Dedifferentiated amniotic fluid mesenchymal stem cell (primary cell): Measurements from ENCODE around the gene LRRIQ1.

Experiments used
- DNase-seq: peaks from one replicate; pipeline ENCODE4 v3.0.0-alpha.2; 2016; ENCODE audit errors: extremely low spot score

LRRIQ1 gene

DNA sequence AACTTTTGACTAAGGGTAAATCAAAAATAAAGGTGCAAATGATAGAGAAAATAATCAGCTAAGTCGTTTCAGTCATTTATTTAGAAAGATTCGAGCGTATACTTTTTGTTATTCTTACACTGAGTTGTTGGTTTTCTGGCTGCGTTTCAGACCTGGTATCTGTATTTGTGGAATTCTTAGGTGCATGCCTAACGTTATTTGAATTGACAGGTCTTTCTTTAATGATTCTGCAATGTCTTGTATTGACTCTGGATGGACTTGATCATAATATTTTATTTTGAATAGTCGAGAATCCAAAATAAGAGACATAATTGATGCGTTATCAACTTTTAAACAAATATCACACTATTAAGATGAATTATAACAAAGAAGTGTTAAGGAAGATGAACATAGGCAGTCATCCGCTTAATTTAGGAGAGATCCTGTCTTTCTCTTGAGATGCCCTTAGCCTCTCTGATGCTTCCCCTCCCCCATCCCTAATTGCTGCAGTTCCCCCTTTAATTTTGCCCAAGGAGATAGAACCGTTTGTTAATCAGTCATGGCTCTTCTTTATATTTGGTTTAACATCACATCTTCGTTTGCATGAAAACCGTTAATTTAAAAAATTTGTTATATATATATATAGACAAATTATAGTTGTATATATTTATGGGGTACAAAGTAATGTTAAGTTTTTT lies 245.6 kb downstream of the LRRIQ1 start:
- peak; percentile 16 for DNase-seq

DNA sequence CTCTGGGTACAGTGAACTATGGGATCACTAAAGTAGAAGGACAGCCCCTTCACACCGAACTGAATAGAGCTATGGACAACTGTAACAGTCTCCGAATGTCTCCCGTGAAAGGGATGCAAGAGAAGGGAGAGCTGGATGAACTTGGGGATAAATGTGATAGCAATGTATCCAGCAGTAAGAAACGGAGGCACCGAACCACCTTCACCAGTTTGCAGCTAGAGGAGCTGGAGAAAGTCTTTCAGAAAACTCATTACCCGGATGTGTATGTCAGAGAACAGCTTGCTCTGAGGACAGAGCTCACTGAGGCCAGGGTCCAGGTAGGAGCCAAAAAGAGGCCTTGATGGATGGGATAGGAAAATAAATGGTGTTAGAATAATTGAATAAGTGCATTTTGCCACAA lies 247.4 kb downstream of the LRRIQ1 start:
- no peak for DNase-seq
